ENCODE data around the gene TBC1D2. TPM values are rescaled to one million over a fixed set of nuclear protein-coding genes. Genes with fewer than 3 reads are reported as not detected.

Gene TBC1D2
- total RNA-seq, 1 donor from 2014 or later: 8.6 TPM

- no peak for DNase-seq (ENCODE audit: extremely low read depth, low read depth, low spot score)
Measured at GRCh38 chr9:98242426-98242825, 13.0 kb downstream of the TBC1D2 start.

GRCh38 chr9:98241357-98242300 lies 13.8 kb downstream of the TBC1D2 start:
- DNase-seq (ENCODE audit: extremely low read depth, low read depth, low spot score): no peak

GRCh38 chr9:98240475-98240874 lies 15.0 kb downstream of the TBC1D2 start:
- DNase-seq (ENCODE audit: extremely low read depth, low read depth, low spot score): no peak

- no peak for DNase-seq (ENCODE audit: extremely low read depth, low read depth, low spot score)
Measured at GRCh38 chr9:98236901-98237487, 18.5 kb downstream of the TBC1D2 start.

GRCh38 chr9:98235126-98235525 lies 20.3 kb downstream of the TBC1D2 start:
- DNase-seq (ENCODE audit: extremely low read depth, low read depth, low spot score): no peak

GRCh38 chr9:98234245-98234825 lies 21.1 kb downstream of the TBC1D2 start:
- no peak for DNase-seq (ENCODE audit: extremely low read depth, low read depth, low spot score)

GRCh38 chr9:98232926-98233325 lies 22.5 kb downstream of the TBC1D2 start:
- DNase-seq (ENCODE audit: extremely low read depth, low read depth, low spot score): no peak

- DNase-seq (ENCODE audit: extremely low read depth, low read depth, low spot score): no peak
Measured at GRCh38 chr9:98231770-98232478, 23.5 kb downstream of the TBC1D2 start.

GRCh38 chr9:98230789-98231188 lies 24.7 kb downstream of the TBC1D2 start:
- DNase-seq (ENCODE audit: extremely low read depth, low read depth, low spot score): no peak

GRCh38 chr9:98230304-98230703 lies 25.1 kb downstream of the TBC1D2 start:
- DNase-seq (ENCODE audit: extremely low read depth, low read depth, low spot score): no peak

GRCh38 chr9:98229620-98230019 lies 25.8 kb downstream of the TBC1D2 start:
- no peak for DNase-seq (ENCODE audit: extremely low read depth, low read depth, low spot score)

- DNase-seq (ENCODE audit: extremely low read depth, low read depth, low spot score): no peak
Measured at GRCh38 chr9:98229090-98229395, 26.4 kb downstream of the TBC1D2 start.

- no peak for DNase-seq (ENCODE audit: extremely low read depth, low read depth, low spot score)
Measured at GRCh38 chr9:98228392-98229089, 26.9 kb downstream of the TBC1D2 start.

- DNase-seq (ENCODE audit: extremely low read depth, low read depth, low spot score): no peak
Measured at GRCh38 chr9:98227883-98228282, 27.6 kb downstream of the TBC1D2 start.

- no peak for DNase-seq (ENCODE audit: extremely low read depth, low read depth, low spot score)
Measured at GRCh38 chr9:98226957-98227356, 28.5 kb downstream of the TBC1D2 start.

GRCh38 chr9:98226516-98226915 lies 28.9 kb downstream of the TBC1D2 start:
- no peak for DNase-seq (ENCODE audit: extremely low read depth, low read depth, low spot score)

- no peak for DNase-seq (ENCODE audit: extremely low read depth, low read depth, low spot score)
Measured at GRCh38 chr9:98225015-98225442, 30.4 kb downstream of the TBC1D2 start.

GRCh38 chr9:98222885-98223691 lies 32.4 kb downstream of the TBC1D2 start:
- no peak for DNase-seq (ENCODE audit: extremely low read depth, low read depth, low spot score)

- DNase-seq (ENCODE audit: extremely low read depth, low read depth, low spot score): no peak
Measured at GRCh38 chr9:98220911-98221310, 34.5 kb downstream of the TBC1D2 start.

All from glomerular endothelial cell (primary cell).